GM19372 (cell line): Measurements from ENCODE around the gene IPO9.
"Not testable (repeated sequence)": the region's sequence is repeated elsewhere in the genome, so short reads cannot be mapped to it uniquely, and the experiment has no call there.

Experiments
- ATAC-seq: cut with Tn5 transposase; IDR thresholded peaks from one replicate; pipeline ENCODE4 v1.9.1; 2021; ENCODE audit warnings: mild to moderate bottlenecking, low read depth, moderate library complexity; ENCODE audit not compliant: unreplicated experiment

Gene IPO9

GRCh38 chr1:201845331-201846083 lies 16.6 kb downstream of the IPO9 start:
- ATAC-seq = no peak

- ATAC-seq = no peak
These were observed 18.2 kb downstream of the IPO9 start for GRCh38 chr1:201847150-201847549.

GRCh38 chr1:201848230-201848629 lies 19.3 kb downstream of the IPO9 start:
- no peak for ATAC-seq

GRCh38 chr1:201849372-201850052 lies 20.6 kb downstream of the IPO9 start:
- no peak for ATAC-seq

- ATAC-seq = no peak
These were observed 21.1 kb downstream of the IPO9 start for GRCh38 chr1:201850053-201850397.

- ATAC-seq = no peak
These were observed 23.0 kb downstream of the IPO9 start for GRCh38 chr1:201851949-201852348.

GRCh38 chr1:201856722-201857121 lies 27.8 kb downstream of the IPO9 start:
- not testable (repeated sequence) for ATAC-seq

- ATAC-seq = no peak
These were observed 30.5 kb downstream of the IPO9 start for GRCh38 chr1:201859424-201859823.

- no peak for ATAC-seq
These were observed 32.5 kb downstream of the IPO9 start for GRCh38 chr1:201861448-201861847.

- no peak for ATAC-seq
These were observed 41.4 kb downstream of the IPO9 start for GRCh38 chr1:201870397-201870796.

GRCh38 chr1:201874672-201875071 lies 45.7 kb downstream of the IPO9 start:
- no peak for ATAC-seq

- ATAC-seq = no peak
These were observed 47.3 kb downstream of the IPO9 start for GRCh38 chr1:201876148-201876818.

GRCh38 chr1:201877877-201878401 lies 49.0 kb downstream of the IPO9 start:
- no peak for ATAC-seq

- no peak for ATAC-seq
These were observed 52.1 kb downstream of the IPO9 start for GRCh38 chr1:201880928-201881571.

- ATAC-seq = no peak
These were observed 52.7 kb downstream of the IPO9 start for GRCh38 chr1:201881617-201882016.

GRCh38 chr1:201882665-201883132 lies 53.7 kb downstream of the IPO9 start:
- ATAC-seq = peak; percentile 37

- no peak for ATAC-seq
These were observed 54.3 kb downstream of the IPO9 start for GRCh38 chr1:201883266-201883665.

- ATAC-seq = no peak
These were observed 54.8 kb downstream of the IPO9 start for GRCh38 chr1:201883786-201884185.

GRCh38 chr1:201884425-201884824 lies 55.5 kb downstream of the IPO9 start:
- no peak for ATAC-seq

GRCh38 chr1:201885531-201886075 lies 56.6 kb downstream of the IPO9 start:
- no peak for ATAC-seq
